GM23338 (cell line): ENCODE results near the gene SPAG7. TPM values are rescaled to one million over a fixed set of nuclear protein-coding genes. Genes with fewer than 3 reads are reported as not detected.
A peak's percentile ranks its signal among the peaks of the same experiment; 100 is the strongest.

ENCODE experiments used
- ATAC-seq: fragments of 200-7000 bp; cut with Tn5 transposase; 3 replicates; pipeline ENCODE4 v1.9.1; 2020
- DNase-seq: peaks from one replicate; pipeline ENCODE4 v3.0.0-alpha.2; 2015; ENCODE audit warnings: low spot score
- H2AFZ ChIP-seq: fragments of 200-600 bp; sonication (generic); 2 replicates; pipeline ENCODE4 v1.8.0; 2016; ENCODE audit warnings: antibody characterized with exemption, mild to moderate bottlenecking, moderate library complexity
- H3F3A ChIP-seq: fragments of 200-600 bp; sonication (generic); replicated peaks from 2 replicates; pipeline ENCODE4 v1.8.0; 2017; ENCODE audit warnings: antibody characterized with exemption, mixed run types, low read depth
- H3K27ac ChIP-seq: fragments of 200-600 bp; sonication (generic); 2 replicates; pipeline ENCODE4 v1.6.1; 2016; ENCODE audit warnings: low read depth
- H3K27me3 ChIP-seq: fragments of 200-600 bp; sonication (generic); 2 replicates; pipeline ENCODE4 v1.8.0; 2016; ENCODE audit warnings: mild to moderate bottlenecking, mixed run types, moderate library complexity; ENCODE audit not compliant: insufficient read depth
- H3K36me3 ChIP-seq: fragments of 200-600 bp; sonication (generic); 2 replicates; pipeline ENCODE4 v1.8.0; 2016; ENCODE audit warnings: mild to moderate bottlenecking; ENCODE audit not compliant: insufficient read depth
- H3K4me1 ChIP-seq: fragments of 200-600 bp; sonication (generic); 2 replicates; pipeline ENCODE4 v1.8.0; 2016; ENCODE audit warnings: mild to moderate bottlenecking, moderate library complexity; ENCODE audit not compliant: insufficient read depth
- H3K4me2 ChIP-seq: fragments of 200-600 bp; sonication (generic); 2 replicates; pipeline ENCODE4 v1.7.1; 2017; ENCODE audit warnings: mixed run types
- H3K4me3 ChIP-seq: fragments of 200-600 bp; sonication (generic); 2 replicates; pipeline ENCODE4 v1.6.1; 2016; ENCODE audit warnings: mixed run types
- H3K79me2 ChIP-seq: fragments of 200-600 bp; sonication (generic); replicated peaks from 2 replicates; pipeline ENCODE4 v1.8.0; 2017; ENCODE audit warnings: mild to moderate bottlenecking; ENCODE audit not compliant: insufficient read depth
- H3K9me2 ChIP-seq: fragments of 200-600 bp; sonication (generic); 2 replicates; pipeline ENCODE4 v1.8.0; 2017; ENCODE audit not compliant: insufficient read depth
- H4K20me1 ChIP-seq: fragments of 200-600 bp; sonication (generic); replicated peaks from 2 replicates; pipeline ENCODE4 v1.8.0; 2017; ENCODE audit warnings: mild to moderate bottlenecking; ENCODE audit not compliant: insufficient read depth
- H3K27ac Mint-ChIP-seq: 2 replicates; pipeline ENCODE4 v1.8.0; 2020; ENCODE audit warnings: inconsistent platforms, mild to moderate bottlenecking, moderate library complexity, mixed read lengths
- H3K27me3 Mint-ChIP-seq: 3 replicates; pipeline ENCODE4 v1.8.0; 2022; ENCODE audit warnings: low read depth, mild to moderate bottlenecking, moderate library complexity, mixed read lengths, inconsistent platforms; ENCODE audit not compliant: insufficient read depth, poor library complexity
- H3K36me3 Mint-ChIP-seq: 3 replicates; pipeline ENCODE4 v1.8.0; 2021; ENCODE audit warnings: low read depth, mild to moderate bottlenecking, inconsistent platforms, moderate library complexity, mixed read lengths
- H3K4me1 Mint-ChIP-seq: 3 replicates; pipeline ENCODE4 v1.8.0; 2020; ENCODE audit warnings: mild to moderate bottlenecking, inconsistent platforms, mixed read lengths
- H3K4me3 Mint-ChIP-seq: 3 replicates; pipeline ENCODE4 v1.8.0; 2021; ENCODE audit warnings: moderate library complexity, mild to moderate bottlenecking, inconsistent platforms, mixed read lengths
- H3K9me3 Mint-ChIP-seq: 3 replicates; pipeline ENCODE4 v1.8.0; 2020; ENCODE audit warnings: moderate library complexity, mild to moderate bottlenecking, inconsistent platforms, mixed read lengths
- CREB1 ChIP-seq: fragments of 250-450 bp; sonication (Bioruptor Pico); IDR thresholded peaks from 2 replicates; pipeline ENCODE4 v1.5.0; 2020; ENCODE audit warnings: low read depth, mild to moderate bottlenecking, moderate library complexity
- EZH2phosphoT487 ChIP-seq: fragments of 200-600 bp; sonication (generic); IDR thresholded peaks from one replicate; pipeline ENCODE4 v1.8.1; 2018; ENCODE audit warnings: antibody characterized with exemption; ENCODE audit not compliant: unreplicated experiment
- JUNB ChIP-seq: IDR thresholded peaks from one replicate; pipeline ENCODE4 v1.6.1; 2016; ENCODE audit warnings: antibody characterized with exemption; ENCODE audit not compliant: unreplicated experiment
- POLR2AphosphoS5 ChIP-seq: IDR thresholded peaks from 2 replicates; pipeline ENCODE4 v1.6.1; 2016; ENCODE audit warnings: antibody characterized with exemption, low read depth
- STAT1 ChIP-seq: IDR thresholded peaks from one replicate; pipeline ENCODE4 v1.6.1; 2016; ENCODE audit warnings: antibody characterized with exemption; ENCODE audit not compliant: unreplicated experiment
- ZNF114 ChIP-seq: fragments of 250-450 bp; sonication (Bioruptor Pico); IDR thresholded peaks from 2 replicates; pipeline ENCODE4 v1.5.0; 2020; ENCODE audit warnings: mild to moderate bottlenecking, moderate library complexity
- ZNF331 ChIP-seq: fragments of 250-450 bp; sonication (Bioruptor Pico); IDR thresholded peaks from 2 replicates; pipeline ENCODE4 v1.5.0; 2020; ENCODE audit warnings: low read depth, mild to moderate bottlenecking, moderate library complexity
- polyA plus RNA-seq: library from polyadenylated mRNA; unstranded; fragments of >200 nt; fragmentation: Nextera tagmentation; extraction: Ambion mirVana; gene quantifications from 2 replicates; pipeline ENCODE4 v1.2.1, GENCODE V29; 2016
- total RNA-seq: library from RNA; depleted of rRNA; stranded (reverse); fragments of >200 nt; shearing (Covaris generic); gene quantifications from 2 replicates; pipeline ENCODE4 v1.2.3, GENCODE V29; 2014
- TF ChIP-seq, protein P1 (sequence below): fragments of 250-450 bp; sonication (Bioruptor Pico); IDR thresholded peaks from 2 replicates; pipeline ENCODE4 v1.5.0; 2020; ENCODE audit warnings: mild to moderate bottlenecking, moderate library complexity
- TF ChIP-seq, protein P2 (sequence below): IDR thresholded peaks from 2 replicates; pipeline ENCODE4 v1.6.1; 2016; ENCODE audit warnings: antibody characterized with exemption
- TF ChIP-seq, protein P3 (sequence below): IDR thresholded peaks from one replicate; pipeline ENCODE4 v1.6.1; 2018; ENCODE audit warnings: antibody characterized with exemption; ENCODE audit not compliant: unreplicated experiment
- TF ChIP-seq, protein P4 (sequence below), 2 experiments: fragments of 200-600 bp in 1 of 2; sonication (generic) in 1 of 2; conservative IDR thresholded peaks; 2 replicates each; pipeline versions ENCODE4 v1.5.1 to v1.6.1; 2016 to 2017; ENCODE audit warnings: antibody characterized with exemption in 2 of 2, low read depth in 2 of 2, mild to moderate bottlenecking in 2 of 2, moderate library complexity in 1 of 2

SPAG7 gene
- total and polyA plus RNA-seq, 2 experiments from 2014 or later, result 77.9 to 226 TPM

DNA sequence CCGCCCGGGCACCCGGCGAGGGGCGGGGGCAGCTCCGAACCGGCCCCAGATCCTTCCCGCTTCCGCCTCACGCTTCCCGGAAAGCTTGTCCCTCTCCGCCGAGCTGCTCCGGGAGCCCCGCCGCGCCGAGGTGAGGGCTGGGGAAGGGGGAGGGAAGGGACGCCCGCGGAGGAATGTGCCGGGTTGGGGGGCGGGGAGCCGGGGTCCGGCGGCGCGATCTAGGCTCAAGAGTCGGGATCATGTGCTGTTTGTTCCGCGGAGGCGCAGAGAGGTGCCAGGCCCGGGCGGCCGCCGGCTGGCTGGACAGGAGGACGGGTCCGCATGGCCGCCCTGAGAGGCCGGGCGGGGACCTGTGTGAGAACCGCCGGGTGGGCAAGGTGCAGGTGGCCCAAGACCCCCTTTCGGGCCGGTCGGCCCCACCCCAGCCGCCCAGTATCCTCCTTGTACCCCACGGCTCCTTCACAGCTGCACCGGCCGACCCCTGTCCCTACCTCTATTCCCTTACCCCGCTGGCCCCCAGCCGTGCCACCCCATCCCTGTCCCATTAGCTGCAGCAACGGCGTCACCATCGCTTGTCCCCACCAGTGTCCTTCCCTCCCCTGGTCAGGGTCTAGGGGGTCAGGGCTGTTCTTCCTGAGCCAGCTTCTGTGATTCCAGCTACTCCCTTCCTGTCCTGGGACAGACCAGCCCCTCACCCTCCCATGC lies 30.6 kb upstream of the SPAG7 start:
- peaks cover 30% of the 10 kb centered on the region for H3K36me3 Mint-ChIP-seq
- H3F3A ChIP-seq, result 0 out of 2 replicates have a peak, but pooled peaks cover 2% of the 10 kb centered on the region
- TF ChIP-seq, protein P1, sequence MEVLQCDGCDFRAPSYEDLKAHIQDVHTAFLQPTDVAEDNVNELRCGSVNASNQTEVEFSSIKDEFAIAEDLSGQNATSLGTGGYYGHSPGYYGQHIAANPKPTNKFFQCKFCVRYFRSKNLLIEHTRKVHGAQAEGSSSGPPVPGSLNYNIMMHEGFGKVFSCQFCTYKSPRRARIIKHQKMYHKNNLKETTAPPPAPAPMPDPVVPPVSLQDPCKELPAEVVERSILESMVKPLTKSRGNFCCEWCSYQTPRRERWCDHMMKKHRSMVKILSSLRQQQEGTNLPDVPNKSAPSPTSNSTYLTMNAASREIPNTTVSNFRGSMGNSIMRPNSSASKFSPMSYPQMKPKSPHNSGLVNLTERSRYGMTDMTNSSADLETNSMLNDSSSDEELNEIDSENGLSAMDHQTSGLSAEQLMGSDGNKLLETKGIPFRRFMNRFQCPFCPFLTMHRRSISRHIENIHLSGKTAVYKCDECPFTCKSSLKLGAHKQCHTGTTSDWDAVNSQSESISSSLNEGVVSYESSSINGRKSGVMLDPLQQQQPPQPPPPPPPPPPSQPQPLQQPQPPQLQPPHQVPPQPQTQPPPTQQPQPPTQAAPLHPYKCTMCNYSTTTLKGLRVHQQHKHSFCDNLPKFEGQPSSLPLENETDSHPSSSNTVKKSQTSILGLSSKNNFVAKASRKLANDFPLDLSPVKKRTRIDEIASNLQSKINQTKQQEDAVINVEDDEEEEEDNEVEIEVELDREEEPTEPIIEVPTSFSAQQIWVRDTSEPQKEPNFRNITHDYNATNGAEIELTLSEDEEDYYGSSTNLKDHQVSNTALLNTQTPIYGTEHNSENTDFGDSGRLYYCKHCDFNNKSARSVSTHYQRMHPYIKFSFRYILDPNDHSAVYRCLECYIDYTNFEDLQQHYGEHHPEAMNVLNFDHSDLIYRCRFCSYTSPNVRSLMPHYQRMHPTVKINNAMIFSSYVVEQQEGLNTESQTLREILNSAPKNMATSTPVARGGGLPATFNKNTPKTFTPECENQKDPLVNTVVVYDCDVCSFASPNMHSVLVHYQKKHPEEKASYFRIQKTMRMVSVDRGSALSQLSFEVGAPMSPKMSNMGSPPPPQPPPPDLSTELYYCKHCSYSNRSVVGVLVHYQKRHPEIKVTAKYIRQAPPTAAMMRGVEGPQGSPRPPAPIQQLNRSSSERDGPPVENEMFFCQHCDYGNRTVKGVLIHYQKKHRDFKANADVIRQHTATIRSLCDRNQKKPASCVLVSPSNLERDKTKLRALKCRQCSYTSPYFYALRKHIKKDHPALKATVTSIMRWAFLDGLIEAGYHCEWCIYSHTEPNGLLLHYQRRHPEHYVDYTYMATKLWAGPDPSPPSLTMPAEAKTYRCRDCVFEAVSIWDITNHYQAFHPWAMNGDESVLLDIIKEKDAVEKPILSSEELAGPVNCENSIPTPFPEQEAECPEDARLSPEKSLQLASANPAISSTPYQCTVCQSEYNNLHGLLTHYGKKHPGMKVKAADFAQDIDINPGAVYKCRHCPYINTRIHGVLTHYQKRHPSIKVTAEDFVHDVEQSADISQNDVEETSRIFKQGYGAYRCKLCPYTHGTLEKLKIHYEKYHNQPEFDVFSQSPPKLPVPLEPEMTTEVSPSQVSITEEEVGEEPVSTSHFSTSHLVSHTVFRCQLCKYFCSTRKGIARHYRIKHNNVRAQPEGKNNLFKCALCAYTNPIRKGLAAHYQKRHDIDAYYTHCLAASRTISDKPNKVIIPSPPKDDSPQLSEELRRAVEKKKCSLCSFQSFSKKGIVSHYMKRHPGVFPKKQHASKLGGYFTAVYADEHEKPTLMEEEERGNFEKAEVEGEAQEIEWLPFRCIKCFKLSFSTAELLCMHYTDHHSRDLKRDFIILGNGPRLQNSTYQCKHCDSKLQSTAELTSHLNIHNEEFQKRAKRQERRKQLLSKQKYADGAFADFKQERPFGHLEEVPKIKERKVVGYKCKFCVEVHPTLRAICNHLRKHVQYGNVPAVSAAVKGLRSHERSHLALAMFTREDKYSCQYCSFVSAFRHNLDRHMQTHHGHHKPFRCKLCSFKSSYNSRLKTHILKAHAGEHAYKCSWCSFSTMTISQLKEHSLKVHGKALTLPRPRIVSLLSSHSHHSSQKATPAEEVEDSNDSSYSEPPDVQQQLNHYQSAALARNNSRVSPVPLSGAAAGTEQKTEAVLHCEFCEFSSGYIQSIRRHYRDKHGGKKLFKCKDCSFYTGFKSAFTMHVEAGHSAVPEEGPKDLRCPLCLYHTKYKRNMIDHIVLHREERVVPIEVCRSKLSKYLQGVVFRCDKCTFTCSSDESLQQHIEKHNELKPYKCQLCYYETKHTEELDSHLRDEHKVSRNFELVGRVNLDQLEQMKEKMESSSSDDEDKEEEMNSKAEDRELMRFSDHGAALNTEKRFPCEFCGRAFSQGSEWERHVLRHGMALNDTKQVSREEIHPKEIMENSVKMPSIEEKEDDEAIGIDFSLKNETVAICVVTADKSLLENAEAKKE (CRISPR knock-in tag), result no peak
- TF ChIP-seq ZNF331 (no peak), EZH2phosphoT487 (no peak), JUNB (no peak), STAT1 (no peak), CREB1 (CRISPR knock-in tag) (no peak), POLR2AphosphoS5 (no peak), ZNF114 (CRISPR knock-in tag) (no peak)
- TF ChIP-seq, protein P2, sequence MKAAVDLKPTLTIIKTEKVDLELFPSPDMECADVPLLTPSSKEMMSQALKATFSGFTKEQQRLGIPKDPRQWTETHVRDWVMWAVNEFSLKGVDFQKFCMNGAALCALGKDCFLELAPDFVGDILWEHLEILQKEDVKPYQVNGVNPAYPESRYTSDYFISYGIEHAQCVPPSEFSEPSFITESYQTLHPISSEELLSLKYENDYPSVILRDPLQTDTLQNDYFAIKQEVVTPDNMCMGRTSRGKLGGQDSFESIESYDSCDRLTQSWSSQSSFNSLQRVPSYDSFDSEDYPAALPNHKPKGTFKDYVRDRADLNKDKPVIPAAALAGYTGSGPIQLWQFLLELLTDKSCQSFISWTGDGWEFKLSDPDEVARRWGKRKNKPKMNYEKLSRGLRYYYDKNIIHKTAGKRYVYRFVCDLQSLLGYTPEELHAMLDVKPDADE, result no peak
- TF ChIP-seq, protein P3, sequence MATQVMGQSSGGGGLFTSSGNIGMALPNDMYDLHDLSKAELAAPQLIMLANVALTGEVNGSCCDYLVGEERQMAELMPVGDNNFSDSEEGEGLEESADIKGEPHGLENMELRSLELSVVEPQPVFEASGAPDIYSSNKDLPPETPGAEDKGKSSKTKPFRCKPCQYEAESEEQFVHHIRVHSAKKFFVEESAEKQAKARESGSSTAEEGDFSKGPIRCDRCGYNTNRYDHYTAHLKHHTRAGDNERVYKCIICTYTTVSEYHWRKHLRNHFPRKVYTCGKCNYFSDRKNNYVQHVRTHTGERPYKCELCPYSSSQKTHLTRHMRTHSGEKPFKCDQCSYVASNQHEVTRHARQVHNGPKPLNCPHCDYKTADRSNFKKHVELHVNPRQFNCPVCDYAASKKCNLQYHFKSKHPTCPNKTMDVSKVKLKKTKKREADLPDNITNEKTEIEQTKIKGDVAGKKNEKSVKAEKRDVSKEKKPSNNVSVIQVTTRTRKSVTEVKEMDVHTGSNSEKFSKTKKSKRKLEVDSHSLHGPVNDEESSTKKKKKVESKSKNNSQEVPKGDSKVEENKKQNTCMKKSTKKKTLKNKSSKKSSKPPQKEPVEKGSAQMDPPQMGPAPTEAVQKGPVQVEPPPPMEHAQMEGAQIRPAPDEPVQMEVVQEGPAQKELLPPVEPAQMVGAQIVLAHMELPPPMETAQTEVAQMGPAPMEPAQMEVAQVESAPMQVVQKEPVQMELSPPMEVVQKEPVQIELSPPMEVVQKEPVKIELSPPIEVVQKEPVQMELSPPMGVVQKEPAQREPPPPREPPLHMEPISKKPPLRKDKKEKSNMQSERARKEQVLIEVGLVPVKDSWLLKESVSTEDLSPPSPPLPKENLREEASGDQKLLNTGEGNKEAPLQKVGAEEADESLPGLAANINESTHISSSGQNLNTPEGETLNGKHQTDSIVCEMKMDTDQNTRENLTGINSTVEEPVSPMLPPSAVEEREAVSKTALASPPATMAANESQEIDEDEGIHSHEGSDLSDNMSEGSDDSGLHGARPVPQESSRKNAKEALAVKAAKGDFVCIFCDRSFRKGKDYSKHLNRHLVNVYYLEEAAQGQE, result no peak
- TF ChIP-seq, protein P4, sequence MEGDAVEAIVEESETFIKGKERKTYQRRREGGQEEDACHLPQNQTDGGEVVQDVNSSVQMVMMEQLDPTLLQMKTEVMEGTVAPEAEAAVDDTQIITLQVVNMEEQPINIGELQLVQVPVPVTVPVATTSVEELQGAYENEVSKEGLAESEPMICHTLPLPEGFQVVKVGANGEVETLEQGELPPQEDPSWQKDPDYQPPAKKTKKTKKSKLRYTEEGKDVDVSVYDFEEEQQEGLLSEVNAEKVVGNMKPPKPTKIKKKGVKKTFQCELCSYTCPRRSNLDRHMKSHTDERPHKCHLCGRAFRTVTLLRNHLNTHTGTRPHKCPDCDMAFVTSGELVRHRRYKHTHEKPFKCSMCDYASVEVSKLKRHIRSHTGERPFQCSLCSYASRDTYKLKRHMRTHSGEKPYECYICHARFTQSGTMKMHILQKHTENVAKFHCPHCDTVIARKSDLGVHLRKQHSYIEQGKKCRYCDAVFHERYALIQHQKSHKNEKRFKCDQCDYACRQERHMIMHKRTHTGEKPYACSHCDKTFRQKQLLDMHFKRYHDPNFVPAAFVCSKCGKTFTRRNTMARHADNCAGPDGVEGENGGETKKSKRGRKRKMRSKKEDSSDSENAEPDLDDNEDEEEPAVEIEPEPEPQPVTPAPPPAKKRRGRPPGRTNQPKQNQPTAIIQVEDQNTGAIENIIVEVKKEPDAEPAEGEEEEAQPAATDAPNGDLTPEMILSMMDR (conservative IDR thresholded peaks at IDR 0.05; ENCODE audit: low read depth in 2 of 2), result no peak
- H3K9me2 ChIP-seq, result no peaks in the 10 kb centered on the region
- H3K9me3 Mint-ChIP-seq, result 0 out of 3 replicates have a peak, but pooled peaks cover 3% of the 10 kb centered on the region
- H3K4me3 Mint-ChIP-seq, result peak overlapping the region; percentile 85
- H3K27ac ChIP-seq, result no peak overlapping the region
- H3K27me3 Mint-ChIP-seq, result peaks cover 33% of the 10 kb centered on the region
- peaks cover 5% of the 10 kb centered on the region; the same call in 1 of the 2 replicates for H3K36me3 ChIP-seq
- no peak overlapping the region for H3K27ac Mint-ChIP-seq
- peaks cover 19% of the 10 kb centered on the region; the same call in 1 of the 2 replicates for H3K4me1 ChIP-seq
- H3K4me3 ChIP-seq, result peak overlapping the region; percentile 94
- H3K4me1 Mint-ChIP-seq, result peaks cover 21% of the 10 kb centered on the region
- ATAC-seq, result peak; percentile 19
- peaks cover 11% of the 10 kb centered on the region; the same call in 1 of the 2 replicates for H3K27me3 ChIP-seq
- H4K20me1 ChIP-seq, result no peaks in the 10 kb centered on the region; the same call in none of the 2 replicates
- peak; percentile 85 for DNase-seq
- H3K4me2 ChIP-seq, result peak overlapping the region; percentile 98
- H3K79me2 ChIP-seq, result peaks cover 16% of the 10 kb centered on the region
- H2AFZ ChIP-seq, result no peak overlapping the region
